SHP77 treated with DMSO at 0.1 percent for 48 hours (cell line): ENCODE results near the gene GAA.

Source experiments
- DNase-seq: peaks from one replicate; lab custom pipeline; 2025; lab: John Stamatoyannopoulos, UW

GAA gene

GRCh38 chr17:80117491-80118401 lies 16.4 kb downstream of the GAA start:
- no peak for DNase-seq

GRCh38 chr17:80118601-80119270 lies 17.4 kb downstream of the GAA start:
- no peak for DNase-seq

- no peak for DNase-seq
Measured at GRCh38 chr17:80119271-80119791, 17.9 kb downstream of the GAA start.

- DNase-seq: no peak
Measured at GRCh38 chr17:80119839-80120238, 18.5 kb downstream of the GAA start.

- DNase-seq: no peak
Measured at GRCh38 chr17:80122026-80122575, 20.7 kb downstream of the GAA start.

- DNase-seq: no peak
Measured at GRCh38 chr17:80122926-80123505, 21.6 kb downstream of the GAA start.

- no peak for DNase-seq
Measured at GRCh38 chr17:80123791-80124190, 22.4 kb downstream of the GAA start.

- peak; percentile 72 for DNase-seq
Measured at GRCh38 chr17:80124351-80124981, 23.1 kb downstream of the GAA start.

- DNase-seq: no peak
Measured at GRCh38 chr17:80125656-80126448, 24.5 kb downstream of the GAA start.

- DNase-seq: no peak
Measured at GRCh38 chr17:80126449-80126715, 25.0 kb downstream of the GAA start.

GRCh38 chr17:80129006-80129565 lies 27.7 kb downstream of the GAA start:
- no peak for DNase-seq

- no peak for DNase-seq
Measured at GRCh38 chr17:80130992-80131391, 29.6 kb downstream of the GAA start.

- DNase-seq: no peak
Measured at GRCh38 chr17:80132906-80133625, 31.7 kb downstream of the GAA start.

- DNase-seq: no peak
Measured at GRCh38 chr17:80133626-80133970, 32.2 kb downstream of the GAA start.

GRCh38 chr17:80137131-80137530 lies 35.8 kb downstream of the GAA start:
- no peak for DNase-seq

- no peak for DNase-seq
Measured at GRCh38 chr17:80138856-80139426, 37.6 kb downstream of the GAA start.

GRCh38 chr17:80141463-80142165 lies 40.2 kb downstream of the GAA start:
- no peak for DNase-seq

GRCh38 chr17:80142929-80143328 lies 41.5 kb downstream of the GAA start:
- DNase-seq: no peak
